A673 (cell line): Measurements from ENCODE around the gene GNAQ. TPM values are rescaled to one million over a fixed set of nuclear protein-coding genes. Genes with fewer than 3 reads are reported as not detected.

Experiments used
- BruUV-seq: library from RNA; stranded (reverse); fragments of 400-500 nt; replicated peaks from 2 replicates; lab custom pipeline; 2021; lab: Mats Ljungman, UMichigan
- CTCF ChIA-PET: fragments of 300-600 bp; sonication (Branson Sonifier 250); formaldehyde crosslinking; loops from one replicate; lab custom pipeline; 2022; ENCODE audit warnings: antibody characterized with exemption; lab: Charles Lee
- POLR2A ChIA-PET: fragments of 300-600 bp; sonication (Branson Sonifier 250); formaldehyde crosslinking; loops from one replicate; lab custom pipeline; 2022; ENCODE audit warnings: antibody characterized with exemption; ENCODE audit not compliant: low non-redundant PET; lab: Charles Lee
- DNase-seq: peaks from one replicate; pipeline ENCODE4 v3.0.0-alpha.2; 2015; ENCODE audit warnings: low spot score
- H3K27ac ChIP-seq: fragments of 200-600 bp; sonication (generic); 2 replicates; pipeline ENCODE4 v1.5.1; 2016; ENCODE audit warnings: mixed run types, low read depth, mild to moderate bottlenecking, mixed read lengths, antibody characterized with exemption, low read length; ENCODE audit not compliant: poor library complexity, severe bottlenecking
- H3K27me3 ChIP-seq: fragments of 200-600 bp; sonication (generic); replicated peaks from 2 replicates; pipeline ENCODE4 v1.6.1; 2017; ENCODE audit warnings: mixed run types, low read depth, mild to moderate bottlenecking, mixed read lengths, antibody characterized with exemption, low read length; ENCODE audit not compliant: insufficient read depth, poor library complexity
- H3K36me3 ChIP-seq: fragments of 200-600 bp; sonication (generic); 2 replicates; pipeline ENCODE4 v1.6.1; 2016; ENCODE audit warnings: mixed run types, mild to moderate bottlenecking, mixed read lengths, antibody characterized with exemption, low read length; ENCODE audit not compliant: insufficient read depth, poor library complexity, severe bottlenecking
- H3K4me1 ChIP-seq: fragments of 200-600 bp; sonication (generic); 2 replicates; pipeline ENCODE4 v1.6.1; 2017; ENCODE audit warnings: mixed run types, mild to moderate bottlenecking, mixed read lengths, antibody characterized with exemption, low read length; ENCODE audit not compliant: insufficient read depth, poor library complexity, severe bottlenecking
- H3K4me3 ChIP-seq: fragments of 200-600 bp; sonication (generic); 2 replicates; pipeline ENCODE4 v1.5.1; 2016; ENCODE audit warnings: low read depth, mixed run types, mild to moderate bottlenecking, mixed read lengths, low read length; ENCODE audit not compliant: poor library complexity, severe bottlenecking
- H3K9me3 ChIP-seq: fragments of 200-600 bp; sonication (generic); 2 replicates; pipeline ENCODE4 v1.6.1; 2016; ENCODE audit warnings: mixed run types, low read depth, mild to moderate bottlenecking, mixed read lengths, antibody characterized with exemption, low read length; ENCODE audit not compliant: poor library complexity, severe bottlenecking
- EZH2 ChIP-seq: fragments of 200-600 bp; sonication (generic); IDR thresholded peaks from 2 replicates; pipeline ENCODE4 v1.6.1; 2017; ENCODE audit warnings: borderline replicate concordance, low read depth, mild to moderate bottlenecking, mixed read lengths, antibody characterized with exemption, low read length; ENCODE audit not compliant: poor library complexity, severe bottlenecking
- intact Hi-C: fragments of 100-400 bp; cut with micrococcal nuclease; formaldehyde crosslinking; loops from one replicate; pipeline ENCODE4 v1.10.0; 2022; ENCODE audit not compliant: unreplicated experiment
- total RNA-seq: library from RNA; stranded (reverse); gene quantifications from 2 replicates; pipeline ENCODE4 v1.2.3, GENCODE V29; 2021
- TF ChIP-seq, protein P1 (sequence below): fragments of 300-800, 200-600 bp; sonication (generic); conservative IDR thresholded peaks from 2 replicates; pipeline ENCODE4 v1.5.1; 2017; ENCODE audit warnings: low read depth, mild to moderate bottlenecking, antibody characterized with exemption, low read length, moderate library complexity, mixed read lengths

Gene GNAQ
- total RNA-seq, 1 experiment from 2014 or later, result 69.9 TPM

GRCh38 chr9:77834898-77835488, 196.6 kb downstream of the GNAQ start:
- H3K9me3 ChIP-seq, result no peaks in the 10 kb centered on the region
- H3K27ac ChIP-seq, result no peak overlapping the region
- no peaks in the 10 kb centered on the region for H3K27me3 ChIP-seq
- POLR2A ChIA-PET, result no interaction called here
- DNase-seq, result no peak
- intact Hi-C loops, result no loop called here
- H3K4me1 ChIP-seq, result peaks cover 7% of the 10 kb centered on the region
- no TSS peak for BruUV-seq
- no peak overlapping the region for H3K4me3 ChIP-seq
- CTCF ChIA-PET, result no interaction called here
- TF ChIP-seq EZH2, result no peak
- TF ChIP-seq, protein P1, sequence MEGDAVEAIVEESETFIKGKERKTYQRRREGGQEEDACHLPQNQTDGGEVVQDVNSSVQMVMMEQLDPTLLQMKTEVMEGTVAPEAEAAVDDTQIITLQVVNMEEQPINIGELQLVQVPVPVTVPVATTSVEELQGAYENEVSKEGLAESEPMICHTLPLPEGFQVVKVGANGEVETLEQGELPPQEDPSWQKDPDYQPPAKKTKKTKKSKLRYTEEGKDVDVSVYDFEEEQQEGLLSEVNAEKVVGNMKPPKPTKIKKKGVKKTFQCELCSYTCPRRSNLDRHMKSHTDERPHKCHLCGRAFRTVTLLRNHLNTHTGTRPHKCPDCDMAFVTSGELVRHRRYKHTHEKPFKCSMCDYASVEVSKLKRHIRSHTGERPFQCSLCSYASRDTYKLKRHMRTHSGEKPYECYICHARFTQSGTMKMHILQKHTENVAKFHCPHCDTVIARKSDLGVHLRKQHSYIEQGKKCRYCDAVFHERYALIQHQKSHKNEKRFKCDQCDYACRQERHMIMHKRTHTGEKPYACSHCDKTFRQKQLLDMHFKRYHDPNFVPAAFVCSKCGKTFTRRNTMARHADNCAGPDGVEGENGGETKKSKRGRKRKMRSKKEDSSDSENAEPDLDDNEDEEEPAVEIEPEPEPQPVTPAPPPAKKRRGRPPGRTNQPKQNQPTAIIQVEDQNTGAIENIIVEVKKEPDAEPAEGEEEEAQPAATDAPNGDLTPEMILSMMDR, result no peak
- H3K36me3 ChIP-seq, result no peaks in the 10 kb centered on the region

- TF ChIP-seq, protein P1, result no peak
- TF ChIP-seq EZH2, result no peak
- CTCF ChIA-PET, result interaction anchor here (0.6 kb wide), 1 partner anchor 10 kb away, joined by 6 read pairs; no protein-coding TSS in a partner anchor
- BruUV-seq, result no TSS peak
- no peak overlapping the region for H3K4me3 ChIP-seq
- intact Hi-C loops, result no loop called here
- no peak overlapping the region for H3K27ac ChIP-seq
- POLR2A ChIA-PET, result no interaction called here
- peak; percentile 51 for DNase-seq
- H3K9me3 ChIP-seq, result no peaks in the 10 kb centered on the region
- no peaks in the 10 kb centered on the region for H3K36me3 ChIP-seq
- peaks cover 7% of the 10 kb centered on the region for H3K4me1 ChIP-seq
- no peaks in the 10 kb centered on the region for H3K27me3 ChIP-seq
These were observed 197.8 kb downstream of the GNAQ start for GRCh38 chr9:77833561-77834429.

DNA sequence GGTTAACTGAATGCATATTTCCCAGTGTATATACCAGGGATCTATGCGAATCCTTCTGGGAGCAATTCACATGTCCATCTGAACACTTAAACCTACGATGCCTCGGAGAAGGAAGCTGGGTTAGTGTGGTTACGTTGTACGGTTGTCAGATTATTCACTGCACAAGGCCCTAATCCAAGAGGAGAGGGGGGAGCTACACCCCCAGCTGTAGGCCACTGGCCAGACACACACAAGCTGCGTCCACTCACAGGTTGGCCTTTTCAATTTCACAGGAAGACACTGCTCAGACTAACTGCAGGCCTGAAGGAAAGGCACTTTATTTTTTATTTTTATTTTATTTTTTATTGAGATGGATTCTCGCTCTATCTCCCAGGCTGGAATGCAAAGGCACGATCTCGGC, 199.0 kb downstream of the GNAQ start:
- no peak for DNase-seq
- Histone ChIP-seq H3K4me1 (peaks cover 7% of the 10 kb centered on the region), H3K36me3 (no peaks in the 10 kb centered on the region), H3K27me3 (no peaks in the 10 kb centered on the region), H3K27ac (no peak overlapping the region), H3K9me3 (no peaks in the 10 kb centered on the region), H3K4me3 (no peak overlapping the region)
- intact Hi-C loops, result no loop called here
- BruUV-seq, result no TSS peak
- POLR2A ChIA-PET, result no interaction called here
- TF ChIP-seq EZH2, result no peak
- TF ChIP-seq, protein P1, result no peak
- CTCF ChIA-PET, result no interaction called here
